ENCODE measurements around the gene RFC3. TPM values are rescaled to one million over a fixed set of nuclear protein-coding genes. Genes with fewer than 3 reads are reported as not detected.
A peak's percentile ranks its signal among the peaks of the same experiment; 100 is the strongest.

RFC3 gene
- total and polyA plus RNA-seq, 9 of the 15 experiments (the other 6 are each of a cell fraction or from before 2014, with no cell fraction given), result 31.3 to 94.0 (median 54.0) TPM

DNA sequence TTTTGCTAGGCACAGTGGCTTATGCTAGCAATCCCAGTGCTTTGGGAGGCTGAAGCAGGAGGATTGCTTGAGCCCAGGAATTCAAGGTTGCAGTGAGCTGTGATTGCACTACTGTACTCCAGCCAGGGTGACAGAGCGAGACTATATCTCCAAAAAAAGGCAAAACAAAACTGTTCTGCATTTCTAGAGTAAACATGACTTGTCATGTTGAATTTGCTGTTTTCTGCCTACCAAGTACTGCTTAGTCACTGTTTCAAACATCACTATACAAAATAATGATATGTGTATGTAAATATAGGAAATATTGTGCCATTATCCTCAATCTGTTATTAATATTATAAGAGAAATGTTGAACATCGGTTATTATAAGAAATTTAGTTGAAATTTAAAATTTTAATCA is 9.2 kb downstream of the RFC3 start:
- peaks cover 44% of the 10 kb centered on the region; the same call in 2 of the 3 replicates for H3K79me2 ChIP-seq (ENCODE audit: control insufficient read depth, insufficient read depth, low read length)
- H2AFZ ChIP-seq (ENCODE audit: low read depth, low read length), result no peak overlapping the region
- 90% methylated on average over 2 of the region's 2 CpGs for WGBS (ENCODE audit: insufficient coverage, low coverage, missing lambda C conversion rate)
- intact Hi-C loops (cut with micrococcal nuclease), result no loop called here
- no peaks in the 10 kb centered on the region for H3K9me3 ChIP-seq (replicated peaks; ENCODE audit: control insufficient read depth, insufficient read depth, low read depth, low read length)
- DNase-seq (ENCODE audit: extremely low read depth in 1 of 4, low spot score in 3 of 4), result no peak
- ChIA-PET CTCF (ENCODE audit: low intra/inter-chr PET ratio) (no interaction called here), POLR2A (interaction anchor here (1.3 kb wide), 1 partner anchor 12 kb away, joined by 3 read pairs; no protein-coding TSS in a partner anchor)
- FAIRE-seq, result no peak
- no peaks in the 10 kb centered on the region for H3K27me3 ChIP-seq (ENCODE audit: control insufficient read depth in 2 of 2, insufficient read depth in 2 of 2, low read length in 2 of 2)
- in situ Hi-C loops (cut with MboI), result no loop called here
- BruUV-seq (replicated peaks), result no TSS peak
- H3K4me1 ChIP-seq (replicated peaks in 1 of 2; ENCODE audit: control insufficient read depth in 2 of 2, insufficient read depth in 2 of 2, low read length in 2 of 2), result no peaks in the 10 kb centered on the region
- no peak overlapping the region for H3K27ac ChIP-seq (ENCODE audit: extremely low read depth, low read depth, low read length)
- TF ChIP-seq MAFG (tag; conservative IDR thresholded peaks at IDR 0.05), result peak; percentile 76
- TF ChIP-seq RHOXF2B (CRISPR knock-in tag; conservative IDR thresholded peaks at IDR 0.05), result no peak
- TF ChIP-seq ZNF316 (IDR thresholded peaks at IDR 0.05), result peak; percentile 84
- peak in 1 of 2 experiments; percentile 46; a peak in 1 of 4 replicates for TF ChIP-seq SRF (CRISPR knock-in tag; IDR thresholded peaks at IDR 0.05)
- TF ChIP-seq SIX5 (IDR thresholded peaks at IDR 0.05; ENCODE audit: borderline replicate concordance in 1 of 2, insufficient read depth in 1 of 2, low read depth in 1 of 2, low read length in 2 of 2), result no peak
- TF ChIP-seq C11orf30 (IDR thresholded peaks at IDR 0.05; ENCODE audit: low read depth), result peak; percentile 63
- TF ChIP-seq BACH1 (tag; IDR thresholded peaks at IDR 0.05), result 0 out of 2 replicates have a peak, but pooled peaks have one; percentile 44
- TF ChIP-seq CREBBP (IDR thresholded peaks at IDR 0.05; ENCODE audit: low read depth, low read length), result no peak
- 0 out of 2 replicates have a peak, but pooled peaks have one; percentile 31 for TF ChIP-seq FOXJ2 (tag; IDR thresholded peaks at IDR 0.05)
- H3K4me2 ChIP-seq (ENCODE audit: insufficient read depth, low read length), result no peak overlapping the region
- no peak overlapping the region for H3K9ac ChIP-seq (ENCODE audit: insufficient read depth in 1 of 2, low read depth in 2 of 2, low read length in 2 of 2)
- 0 out of 3 replicates have a peak, but pooled peaks have one; percentile 35 for ATAC-seq
- no peak overlapping the region for H3K4me3 ChIP-seq
- H3K9me1 ChIP-seq (ENCODE audit: control insufficient read depth, insufficient read depth, low read length), result no peaks in the 10 kb centered on the region
- H4K20me1 ChIP-seq (replicated peaks; ENCODE audit: control insufficient read depth, insufficient read depth, low read length), result no peaks in the 10 kb centered on the region
- peaks cover 94% of the 10 kb centered on the region for H3K36me3 ChIP-seq (ENCODE audit: control insufficient read depth, insufficient read depth, low read length)
